Adrenal gland (tissue), 12 donors: ENCODE measurements around the gene TXNDC11. TPM values are rescaled to one million over a fixed set of nuclear protein-coding genes. Genes with fewer than 3 reads are reported as not detected.
A peak's percentile ranks its signal among the peaks of the same experiment; 100 is the strongest.

Experiments used
- DNase-seq, 7 donors: peaks; one replicate each; pipeline ENCODE4 v3.0.0-alpha.2; 2019 to 2020
- H3K27ac ChIP-seq, 5 donors: fragments of 200-600 bp; sonication (generic) in 4 of 5; 1 replicate in 3 of 5; 2 replicates in 2 of 5; pipeline versions ENCODE4 v1.5.1 to v1.8.0; 2016 to 2020; ENCODE audit warnings: mild to moderate bottlenecking in 1 of 5
- H3K27me3 ChIP-seq: fragments of 200-600 bp; 2 replicates; pipeline ENCODE4 v1.8.0; 2021
- H3K36me3 ChIP-seq, 2 donors: fragments of 200-600 bp; replicated peaks in 1 of 2; 1 replicate in 1 of 2; 2 replicates in 1 of 2; pipeline versions ENCODE4 v1.5.1 to v1.8.0; 2018 to 2022
- H3K4me1 ChIP-seq, 2 donors: fragments of 200-600 bp; replicated peaks in 1 of 2; 1 replicate in 1 of 2; 2 replicates in 1 of 2; pipeline versions ENCODE4 v1.5.1 to v1.8.0; 2018 to 2021
- H3K4me3 ChIP-seq, 4 donors: fragments of 200-600 bp; sonication (generic) in 3 of 4; one replicate each; pipeline ENCODE4 v1.5.1; 2016 to 2018
- H3K9me3 ChIP-seq, 3 donors: fragments of 200-600 bp; sonication (generic) in 1 of 3; replicated peaks in 1 of 3; 1 replicate in 2 of 3; 2 replicates in 1 of 3; pipeline versions ENCODE4 v1.5.1 to v1.8.0; 2016 to 2021
- POLR2A ChIP-seq, 2 donors: fragments of 450-650 bp; IDR thresholded peaks; one replicate each; pipeline ENCODE4 v1.6.1; 2017; ENCODE audit warnings: antibody characterized with exemption in 2 of 2, mild to moderate bottlenecking in 2 of 2, moderate library complexity in 1 of 2
- WGBS, 4 donors: extraction: QIAGEN DNeasy Blood & Tissue Kit in 2 of 4; methylation state at CpG; one replicate each; pipeline versions ENCODE4 v1.1.5 to v1.1.7; 2013 to 2017; 5-methylcytosine and 5-hydroxymethylcytosine counted together
- intact Hi-C, 2 donors: fragments of 100-400 bp; cut with DNase I; formaldehyde crosslinking; loops; one replicate each; pipeline versions ENCODE4 v1.14.1 to v1.15.0; 2022 to 2023
- polyA plus RNA-seq, 3 donors: library from polyadenylated mRNA; stranded (reverse); fragments of 200-250 nt in 2 of 3; fragments of 350-450 nt in 1 of 3; fragmentation: Illumina TruSeq in 1 of 3; extraction: RNeasy Lipid Tissue Mini Kit (QIAGEN cat#74804) in 1 of 3; gene quantifications; one replicate each; pipeline ENCODE4 v1.2.3, GENCODE V29; 2013 to 2014
- total RNA-seq, 9 donors: library from RNA; depleted of rRNA in 4 of 9; stranded (reverse); fragments of >200 nt in 4 of 9; fragments of 120-200 nt in 1 of 9; fragmentation: NEBNext Ultra II Directional in 1 of 9; extraction: Animal tissue kit (Norgen Biotek cat#: 25700) in 1 of 9; gene quantifications; one replicate each; pipeline versions ENCODE4 v1.1.0 to v1.2.4, GENCODE V29; 2013 to 2023
- TF ChIP-seq, protein P1 (sequence below), 6 experiments: fragments of 450-650 bp in 4 of 6; fragments of 200-600 bp in 2 of 6; sonication (generic) in 1 of 6; IDR thresholded peaks; 1 replicate in 5 of 6; 2 replicates in 1 of 6; pipeline versions ENCODE4 v1.5.1 to v1.8.0; 2016 to 2021; ENCODE audit warnings: antibody characterized with exemption in 6 of 6, mild to moderate bottlenecking in 2 of 6, moderate library complexity in 1 of 6
- donor health status: healthy with polysubstance abuse.
- donor health status: Bipolar disorder and iron deficiency.
- donor health status: DM: yes; HTN: yes; CAD: no.
- donor health status: DM: no; HTN: no; CAD: no.
- donor health status: DM: no; HTN: no; CAD: no.
- donor health status: DM: yes; HTN: yes; CAD: no.

Gene TXNDC11
- total and polyA plus RNA-seq, 12 donors = 33.5 to 78.1 (median 50.4) TPM

DNA sequence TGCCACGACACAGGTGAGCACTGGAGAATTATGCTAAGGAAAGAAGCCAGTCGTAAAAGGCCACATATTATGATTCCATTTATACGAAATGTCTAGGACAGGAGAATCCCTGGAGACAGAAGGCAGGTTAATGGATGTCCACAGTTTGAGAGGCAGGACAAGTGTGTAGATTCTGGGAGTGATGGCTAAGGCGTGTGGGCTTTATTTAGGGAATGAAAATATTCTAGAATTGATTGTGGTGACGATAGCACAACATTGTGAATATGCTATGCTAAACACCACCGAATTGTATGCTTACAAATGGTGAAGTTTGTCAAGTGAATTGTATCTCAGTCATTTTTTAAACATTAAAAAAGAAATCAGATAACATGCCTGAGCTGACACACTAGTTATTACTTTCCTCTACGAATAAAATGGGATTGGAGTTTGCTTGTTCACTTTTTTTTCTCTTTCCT is 5.3 kb upstream of the TXNDC11 start:
- Histone ChIP-seq H3K4me3 (no peak overlapping the region), H3K9me3 (no peaks in the 10 kb centered on the region), H3K4me1 (peaks cover 0 to 9% of the 10 kb centered on the region in 2 donors), H3K36me3 (peaks cover 0 to 42% of the 10 kb centered on the region in 2 donors), H3K27me3 (no peaks in the 10 kb centered on the region), H3K27ac (no peak overlapping the region)
- no peak for TF ChIP-seq POLR2A (IDR thresholded peaks at IDR 0.05)
- TF ChIP-seq, protein P1, sequence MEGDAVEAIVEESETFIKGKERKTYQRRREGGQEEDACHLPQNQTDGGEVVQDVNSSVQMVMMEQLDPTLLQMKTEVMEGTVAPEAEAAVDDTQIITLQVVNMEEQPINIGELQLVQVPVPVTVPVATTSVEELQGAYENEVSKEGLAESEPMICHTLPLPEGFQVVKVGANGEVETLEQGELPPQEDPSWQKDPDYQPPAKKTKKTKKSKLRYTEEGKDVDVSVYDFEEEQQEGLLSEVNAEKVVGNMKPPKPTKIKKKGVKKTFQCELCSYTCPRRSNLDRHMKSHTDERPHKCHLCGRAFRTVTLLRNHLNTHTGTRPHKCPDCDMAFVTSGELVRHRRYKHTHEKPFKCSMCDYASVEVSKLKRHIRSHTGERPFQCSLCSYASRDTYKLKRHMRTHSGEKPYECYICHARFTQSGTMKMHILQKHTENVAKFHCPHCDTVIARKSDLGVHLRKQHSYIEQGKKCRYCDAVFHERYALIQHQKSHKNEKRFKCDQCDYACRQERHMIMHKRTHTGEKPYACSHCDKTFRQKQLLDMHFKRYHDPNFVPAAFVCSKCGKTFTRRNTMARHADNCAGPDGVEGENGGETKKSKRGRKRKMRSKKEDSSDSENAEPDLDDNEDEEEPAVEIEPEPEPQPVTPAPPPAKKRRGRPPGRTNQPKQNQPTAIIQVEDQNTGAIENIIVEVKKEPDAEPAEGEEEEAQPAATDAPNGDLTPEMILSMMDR (IDR thresholded peaks at IDR 0.05) = no peak
- DNase-seq = no peak
- WGBS, 4 donors = 85 to 90% (median 87%) methylated on average over 7 of the region's 7 CpGs
- intact Hi-C loops = no loop called here

DNA sequence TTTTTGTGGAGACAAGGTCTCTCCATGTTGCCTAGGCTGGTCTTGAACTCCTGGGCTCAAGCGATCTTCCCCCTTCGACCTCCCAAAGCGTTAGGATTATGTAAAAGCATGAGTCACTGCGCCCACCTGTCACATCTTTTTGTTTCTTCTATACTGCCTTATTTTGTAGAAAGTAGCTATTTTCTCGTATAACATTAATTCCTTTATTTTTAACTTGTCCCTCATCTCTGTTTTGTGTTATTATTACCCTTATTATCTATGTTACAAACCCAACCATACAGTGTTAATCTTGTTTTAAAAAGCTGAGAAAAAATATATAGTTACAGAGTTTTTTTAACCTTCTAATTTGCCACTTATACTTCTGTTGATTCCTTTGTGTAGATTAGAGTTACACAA is 1.4 kb upstream of the TXNDC11 start:
- Histone ChIP-seq H3K27me3 (no peaks in the 10 kb centered on the region), H3K4me1 (peaks cover 21 to 29% of the 10 kb centered on the region in 2 donors), H3K4me3 (no peak overlapping the region), H3K27ac (peak overlapping the region in 4 of 5 donors; percentile 96 to 99 (median 98)), H3K36me3 (peaks cover 0 to 3% of the 10 kb centered on the region in 2 donors), H3K9me3 (no peaks in the 10 kb centered on the region)
- TF ChIP-seq POLR2A (IDR thresholded peaks at IDR 0.05) = no peak
- TF ChIP-seq, protein P1 (IDR thresholded peaks at IDR 0.05) = no peak
- intact Hi-C loops = no loop called here
- DNase-seq = no peak
- 82 to 95% (median 90%) methylated on average over 5 of the region's 5 CpGs for WGBS, 4 donors

DNA sequence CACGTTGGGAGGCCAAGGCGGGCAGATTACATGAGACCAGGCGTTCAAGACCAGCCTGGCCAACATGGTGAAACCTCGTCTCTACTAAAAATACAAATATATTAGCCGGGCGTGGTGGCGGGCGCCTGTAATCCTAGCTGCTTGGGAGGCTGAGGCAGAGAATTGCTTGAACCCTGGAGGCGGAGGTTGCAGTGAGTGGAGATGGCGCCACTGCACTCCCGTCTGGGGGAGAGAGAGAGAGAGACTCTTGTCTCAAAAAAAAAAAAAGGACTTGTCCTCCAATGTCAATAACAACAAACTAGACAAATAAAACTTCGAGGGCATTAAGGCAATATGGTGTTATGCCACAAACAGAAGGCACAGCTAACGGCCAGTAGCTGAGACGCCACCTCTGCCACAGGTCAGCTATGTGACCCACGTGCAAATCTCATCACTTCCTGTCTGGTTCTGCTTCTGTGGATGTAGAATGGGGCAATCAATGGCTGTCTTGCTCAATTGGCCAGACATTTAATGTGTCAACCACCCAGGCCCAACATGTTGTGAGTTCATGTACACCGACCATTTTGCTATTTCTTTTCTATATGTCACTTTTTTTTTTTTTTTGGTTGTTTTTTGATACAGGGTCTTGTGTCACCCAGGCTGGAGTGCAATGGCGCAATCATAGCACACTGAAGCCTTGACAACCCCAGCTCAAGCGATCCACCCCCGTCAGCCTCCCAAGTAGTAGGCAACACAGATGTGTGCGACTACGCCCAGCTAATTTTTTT is 834 bp upstream of the TXNDC11 start:
- TF ChIP-seq, protein P1 (IDR thresholded peaks at IDR 0.05) = no peak
- DNase-seq = peak; percentile 39 to 81 (median 71)
- Histone ChIP-seq H3K4me1 (peaks cover 25 to 35% of the 10 kb centered on the region in 2 donors), H3K27me3 (no peaks in the 10 kb centered on the region), H3K36me3 (no peaks in the 10 kb centered on the region), H3K4me3 (peak overlapping the region in 3 of 4 donors; percentile 31 to 94 (median 62)), H3K9me3 (no peaks in the 10 kb centered on the region), H3K27ac (peak overlapping the region; percentile 83 to 99 (median 97))
- 50 to 59% (median 55%) methylated on average over 20 to 21 of the region's 21 CpGs for WGBS, 4 donors
- intact Hi-C loops = no loop called here

DNA sequence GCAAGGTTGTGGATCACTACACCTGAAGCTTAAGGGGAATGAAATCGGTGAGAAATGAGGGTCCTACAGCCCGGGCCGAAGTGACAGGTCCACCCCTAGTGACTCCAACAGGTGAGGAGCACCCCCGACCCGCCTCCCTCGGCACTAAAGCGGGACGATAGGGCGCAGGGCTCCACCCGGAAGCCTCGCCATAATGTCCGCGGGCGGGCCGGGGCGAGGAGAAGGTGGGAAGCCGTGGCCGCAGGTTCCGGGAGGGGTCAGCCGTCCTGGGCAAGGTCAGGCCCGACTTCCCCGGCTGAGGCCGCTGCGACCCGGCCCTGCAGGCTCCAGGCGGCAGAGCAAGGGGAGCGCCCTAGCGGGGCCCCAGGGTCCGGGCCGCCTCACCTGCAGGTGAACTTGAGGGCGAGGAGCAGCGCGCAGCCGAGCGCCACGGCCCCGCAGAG is 543 bp downstream of the TXNDC11 start:
- Histone ChIP-seq H3K4me3 (peak overlapping the region; percentile 26 to 94 (median 44)), H3K27me3 (no peaks in the 10 kb centered on the region), H3K36me3 (no peaks in the 10 kb centered on the region), H3K27ac (peak overlapping the region; percentile 70 to 99 (median 97)), H3K4me1 (peaks cover 25 to 45% of the 10 kb centered on the region in 2 donors), H3K9me3 (no peaks in the 10 kb centered on the region)
- 0 to 1% (median 0%) methylated on average over 3 to 37 of the region's 37 CpGs for WGBS, 4 donors
- peak; percentile 41 to 70 (median 58) for DNase-seq
- intact Hi-C loops = no loop called here
- no peak for TF ChIP-seq POLR2A (IDR thresholded peaks at IDR 0.05)
- TF ChIP-seq, protein P1 (IDR thresholded peaks at IDR 0.05) = peak in 2 of 6 experiments; percentile 8 to 15
